GM23338 (cell line): ENCODE results near the gene MCTP1. TPM values are rescaled to one million over a fixed set of nuclear protein-coding genes. Genes with fewer than 3 reads are reported as not detected.

Source experiments
- ATAC-seq: fragments of 200-7000 bp; cut with Tn5 transposase; 3 replicates; pipeline ENCODE4 v1.9.1; 2020
- DNase-seq: peaks from one replicate; pipeline ENCODE4 v3.0.0-alpha.2; 2015; ENCODE audit warnings: low spot score
- H2AFZ ChIP-seq: fragments of 200-600 bp; sonication (generic); 2 replicates; pipeline ENCODE4 v1.8.0; 2016; ENCODE audit warnings: antibody characterized with exemption, mild to moderate bottlenecking, moderate library complexity
- H3F3A ChIP-seq: fragments of 200-600 bp; sonication (generic); replicated peaks from 2 replicates; pipeline ENCODE4 v1.8.0; 2017; ENCODE audit warnings: antibody characterized with exemption, mixed run types, low read depth
- H3K27ac ChIP-seq: fragments of 200-600 bp; sonication (generic); 2 replicates; pipeline ENCODE4 v1.6.1; 2016; ENCODE audit warnings: low read depth
- H3K27me3 ChIP-seq: fragments of 200-600 bp; sonication (generic); 2 replicates; pipeline ENCODE4 v1.8.0; 2016; ENCODE audit warnings: mild to moderate bottlenecking, mixed run types, moderate library complexity; ENCODE audit not compliant: insufficient read depth
- H3K36me3 ChIP-seq: fragments of 200-600 bp; sonication (generic); 2 replicates; pipeline ENCODE4 v1.8.0; 2016; ENCODE audit warnings: mild to moderate bottlenecking; ENCODE audit not compliant: insufficient read depth
- H3K4me1 ChIP-seq: fragments of 200-600 bp; sonication (generic); 2 replicates; pipeline ENCODE4 v1.8.0; 2016; ENCODE audit warnings: mild to moderate bottlenecking, moderate library complexity; ENCODE audit not compliant: insufficient read depth
- H3K4me2 ChIP-seq: fragments of 200-600 bp; sonication (generic); 2 replicates; pipeline ENCODE4 v1.7.1; 2017; ENCODE audit warnings: mixed run types
- H3K4me3 ChIP-seq: fragments of 200-600 bp; sonication (generic); 2 replicates; pipeline ENCODE4 v1.6.1; 2016; ENCODE audit warnings: mixed run types
- H3K79me2 ChIP-seq: fragments of 200-600 bp; sonication (generic); replicated peaks from 2 replicates; pipeline ENCODE4 v1.8.0; 2017; ENCODE audit warnings: mild to moderate bottlenecking; ENCODE audit not compliant: insufficient read depth
- H3K9me2 ChIP-seq: fragments of 200-600 bp; sonication (generic); 2 replicates; pipeline ENCODE4 v1.8.0; 2017; ENCODE audit not compliant: insufficient read depth
- H4K20me1 ChIP-seq: fragments of 200-600 bp; sonication (generic); replicated peaks from 2 replicates; pipeline ENCODE4 v1.8.0; 2017; ENCODE audit warnings: mild to moderate bottlenecking; ENCODE audit not compliant: insufficient read depth
- H3K27ac Mint-ChIP-seq: 2 replicates; pipeline ENCODE4 v1.8.0; 2020; ENCODE audit warnings: inconsistent platforms, mild to moderate bottlenecking, moderate library complexity, mixed read lengths
- H3K27me3 Mint-ChIP-seq: 3 replicates; pipeline ENCODE4 v1.8.0; 2022; ENCODE audit warnings: low read depth, mild to moderate bottlenecking, moderate library complexity, mixed read lengths, inconsistent platforms; ENCODE audit not compliant: insufficient read depth, poor library complexity
- H3K36me3 Mint-ChIP-seq: 3 replicates; pipeline ENCODE4 v1.8.0; 2021; ENCODE audit warnings: low read depth, mild to moderate bottlenecking, inconsistent platforms, moderate library complexity, mixed read lengths
- H3K4me1 Mint-ChIP-seq: 3 replicates; pipeline ENCODE4 v1.8.0; 2020; ENCODE audit warnings: mild to moderate bottlenecking, inconsistent platforms, mixed read lengths
- H3K4me3 Mint-ChIP-seq: 3 replicates; pipeline ENCODE4 v1.8.0; 2021; ENCODE audit warnings: moderate library complexity, mild to moderate bottlenecking, inconsistent platforms, mixed read lengths
- H3K9me3 Mint-ChIP-seq: 3 replicates; pipeline ENCODE4 v1.8.0; 2020; ENCODE audit warnings: moderate library complexity, mild to moderate bottlenecking, inconsistent platforms, mixed read lengths
- CREB1 ChIP-seq: fragments of 250-450 bp; sonication (Bioruptor Pico); IDR thresholded peaks from 2 replicates; pipeline ENCODE4 v1.5.0; 2020; ENCODE audit warnings: low read depth, mild to moderate bottlenecking, moderate library complexity
- EZH2 ChIP-seq: fragments of 200-600 bp; sonication (generic); IDR thresholded peaks from one replicate; pipeline ENCODE4 v1.8.0; 2017; ENCODE audit warnings: antibody characterized with exemption, mild to moderate bottlenecking, low read depth; ENCODE audit not compliant: unreplicated experiment
- EZH2phosphoT487 ChIP-seq: fragments of 200-600 bp; sonication (generic); IDR thresholded peaks from one replicate; pipeline ENCODE4 v1.8.1; 2018; ENCODE audit warnings: antibody characterized with exemption; ENCODE audit not compliant: unreplicated experiment
- JUNB ChIP-seq: IDR thresholded peaks from one replicate; pipeline ENCODE4 v1.6.1; 2016; ENCODE audit warnings: antibody characterized with exemption; ENCODE audit not compliant: unreplicated experiment
- NANOG ChIP-seq: IDR thresholded peaks from 2 replicates; pipeline ENCODE4 v1.6.1; 2016; ENCODE audit warnings: antibody characterized with exemption, borderline replicate concordance
- POLR2AphosphoS5 ChIP-seq: IDR thresholded peaks from 2 replicates; pipeline ENCODE4 v1.6.1; 2016; ENCODE audit warnings: antibody characterized with exemption, low read depth
- STAT1 ChIP-seq: IDR thresholded peaks from one replicate; pipeline ENCODE4 v1.6.1; 2016; ENCODE audit warnings: antibody characterized with exemption; ENCODE audit not compliant: unreplicated experiment
- ZNF114 ChIP-seq: fragments of 250-450 bp; sonication (Bioruptor Pico); IDR thresholded peaks from 2 replicates; pipeline ENCODE4 v1.5.0; 2020; ENCODE audit warnings: mild to moderate bottlenecking, moderate library complexity
- ZNF331 ChIP-seq: fragments of 250-450 bp; sonication (Bioruptor Pico); IDR thresholded peaks from 2 replicates; pipeline ENCODE4 v1.5.0; 2020; ENCODE audit warnings: low read depth, mild to moderate bottlenecking, moderate library complexity
- polyA plus RNA-seq: library from polyadenylated mRNA; unstranded; fragments of >200 nt; fragmentation: Nextera tagmentation; extraction: Ambion mirVana; gene quantifications from 2 replicates; pipeline ENCODE4 v1.2.1, GENCODE V29; 2016
- total RNA-seq: library from RNA; depleted of rRNA; stranded (reverse); fragments of >200 nt; shearing (Covaris generic); gene quantifications from 2 replicates; pipeline ENCODE4 v1.2.3, GENCODE V29; 2014
- TF ChIP-seq, protein P1 (sequence below), 2 experiments: fragments of 200-600 bp in 1 of 2; sonication (generic) in 1 of 2; conservative IDR thresholded peaks; 2 replicates each; pipeline versions ENCODE4 v1.5.1 to v1.6.1; 2016 to 2017; ENCODE audit warnings: antibody characterized with exemption in 2 of 2, low read depth in 2 of 2, mild to moderate bottlenecking in 2 of 2, moderate library complexity in 1 of 2
- TF ChIP-seq, protein P2 (sequence below): IDR thresholded peaks from one replicate; pipeline ENCODE4 v1.6.1; 2018; ENCODE audit warnings: antibody characterized with exemption; ENCODE audit not compliant: unreplicated experiment
- TF ChIP-seq, protein P3 (sequence below): IDR thresholded peaks from 2 replicates; pipeline ENCODE4 v1.6.1; 2016; ENCODE audit warnings: antibody characterized with exemption
- TF ChIP-seq, protein P4 (sequence below): fragments of 250-450 bp; sonication (Bioruptor Pico); IDR thresholded peaks from 2 replicates; pipeline ENCODE4 v1.5.0; 2020; ENCODE audit warnings: mild to moderate bottlenecking, moderate library complexity

Gene MCTP1
- total and polyA plus RNA-seq, 2 experiments from 2014 or later: 3.7 to 4.2 TPM

DNA sequence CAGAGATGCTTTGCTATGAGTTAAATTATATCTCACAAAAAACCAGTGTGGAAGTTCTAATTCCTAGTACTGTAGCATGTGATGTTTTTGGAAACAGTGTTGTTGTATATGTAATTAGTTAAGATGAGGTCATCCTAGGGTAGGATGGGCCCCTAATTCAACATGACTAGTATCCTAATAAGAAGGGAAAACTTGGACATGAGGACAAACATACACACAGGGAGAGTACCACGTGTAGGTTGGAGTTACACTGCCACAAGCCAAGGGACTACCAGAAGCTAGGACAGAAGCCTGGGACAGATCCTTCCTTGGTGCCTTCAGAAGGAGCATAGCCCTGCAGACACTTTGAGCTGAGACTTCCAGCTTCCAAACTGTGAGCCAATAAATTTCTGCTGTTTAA, 234.2 kb downstream of the MCTP1 start:
- H3K27ac Mint-ChIP-seq: no peak overlapping the region
- Histone ChIP-seq H2AFZ (no peak overlapping the region), H3F3A (no peaks in the 10 kb centered on the region), H3K36me3 (no peaks in the 10 kb centered on the region), H3K9me2 (no peaks in the 10 kb centered on the region), H3K79me2 (no peaks in the 10 kb centered on the region), H4K20me1 (no peaks in the 10 kb centered on the region), H3K4me1 (no peaks in the 10 kb centered on the region), H3K27me3 (no peaks in the 10 kb centered on the region), H3K4me2 (no peak overlapping the region), H3K4me3 (no peak overlapping the region), H3K27ac (no peak overlapping the region)
- H3K4me1 Mint-ChIP-seq: no peaks in the 10 kb centered on the region
- no peak overlapping the region for H3K4me3 Mint-ChIP-seq
- ATAC-seq (no peak), DNase-seq (no peak)
- no peaks in the 10 kb centered on the region for H3K36me3 Mint-ChIP-seq
- no peaks in the 10 kb centered on the region for H3K9me3 Mint-ChIP-seq
- peaks cover 3% of the 10 kb centered on the region for H3K27me3 Mint-ChIP-seq
- TF ChIP-seq, protein P1, sequence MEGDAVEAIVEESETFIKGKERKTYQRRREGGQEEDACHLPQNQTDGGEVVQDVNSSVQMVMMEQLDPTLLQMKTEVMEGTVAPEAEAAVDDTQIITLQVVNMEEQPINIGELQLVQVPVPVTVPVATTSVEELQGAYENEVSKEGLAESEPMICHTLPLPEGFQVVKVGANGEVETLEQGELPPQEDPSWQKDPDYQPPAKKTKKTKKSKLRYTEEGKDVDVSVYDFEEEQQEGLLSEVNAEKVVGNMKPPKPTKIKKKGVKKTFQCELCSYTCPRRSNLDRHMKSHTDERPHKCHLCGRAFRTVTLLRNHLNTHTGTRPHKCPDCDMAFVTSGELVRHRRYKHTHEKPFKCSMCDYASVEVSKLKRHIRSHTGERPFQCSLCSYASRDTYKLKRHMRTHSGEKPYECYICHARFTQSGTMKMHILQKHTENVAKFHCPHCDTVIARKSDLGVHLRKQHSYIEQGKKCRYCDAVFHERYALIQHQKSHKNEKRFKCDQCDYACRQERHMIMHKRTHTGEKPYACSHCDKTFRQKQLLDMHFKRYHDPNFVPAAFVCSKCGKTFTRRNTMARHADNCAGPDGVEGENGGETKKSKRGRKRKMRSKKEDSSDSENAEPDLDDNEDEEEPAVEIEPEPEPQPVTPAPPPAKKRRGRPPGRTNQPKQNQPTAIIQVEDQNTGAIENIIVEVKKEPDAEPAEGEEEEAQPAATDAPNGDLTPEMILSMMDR (conservative IDR thresholded peaks at IDR 0.05; ENCODE audit: low read depth in 2 of 2): no peak
- TF ChIP-seq, protein P2, sequence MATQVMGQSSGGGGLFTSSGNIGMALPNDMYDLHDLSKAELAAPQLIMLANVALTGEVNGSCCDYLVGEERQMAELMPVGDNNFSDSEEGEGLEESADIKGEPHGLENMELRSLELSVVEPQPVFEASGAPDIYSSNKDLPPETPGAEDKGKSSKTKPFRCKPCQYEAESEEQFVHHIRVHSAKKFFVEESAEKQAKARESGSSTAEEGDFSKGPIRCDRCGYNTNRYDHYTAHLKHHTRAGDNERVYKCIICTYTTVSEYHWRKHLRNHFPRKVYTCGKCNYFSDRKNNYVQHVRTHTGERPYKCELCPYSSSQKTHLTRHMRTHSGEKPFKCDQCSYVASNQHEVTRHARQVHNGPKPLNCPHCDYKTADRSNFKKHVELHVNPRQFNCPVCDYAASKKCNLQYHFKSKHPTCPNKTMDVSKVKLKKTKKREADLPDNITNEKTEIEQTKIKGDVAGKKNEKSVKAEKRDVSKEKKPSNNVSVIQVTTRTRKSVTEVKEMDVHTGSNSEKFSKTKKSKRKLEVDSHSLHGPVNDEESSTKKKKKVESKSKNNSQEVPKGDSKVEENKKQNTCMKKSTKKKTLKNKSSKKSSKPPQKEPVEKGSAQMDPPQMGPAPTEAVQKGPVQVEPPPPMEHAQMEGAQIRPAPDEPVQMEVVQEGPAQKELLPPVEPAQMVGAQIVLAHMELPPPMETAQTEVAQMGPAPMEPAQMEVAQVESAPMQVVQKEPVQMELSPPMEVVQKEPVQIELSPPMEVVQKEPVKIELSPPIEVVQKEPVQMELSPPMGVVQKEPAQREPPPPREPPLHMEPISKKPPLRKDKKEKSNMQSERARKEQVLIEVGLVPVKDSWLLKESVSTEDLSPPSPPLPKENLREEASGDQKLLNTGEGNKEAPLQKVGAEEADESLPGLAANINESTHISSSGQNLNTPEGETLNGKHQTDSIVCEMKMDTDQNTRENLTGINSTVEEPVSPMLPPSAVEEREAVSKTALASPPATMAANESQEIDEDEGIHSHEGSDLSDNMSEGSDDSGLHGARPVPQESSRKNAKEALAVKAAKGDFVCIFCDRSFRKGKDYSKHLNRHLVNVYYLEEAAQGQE: no peak
- TF ChIP-seq STAT1: no peak
- no peak for TF ChIP-seq EZH2phosphoT487
- TF ChIP-seq POLR2AphosphoS5: no peak
- TF ChIP-seq JUNB: no peak
- no peak for TF ChIP-seq ZNF331 (CRISPR knock-in tag)
- TF ChIP-seq, protein P3, sequence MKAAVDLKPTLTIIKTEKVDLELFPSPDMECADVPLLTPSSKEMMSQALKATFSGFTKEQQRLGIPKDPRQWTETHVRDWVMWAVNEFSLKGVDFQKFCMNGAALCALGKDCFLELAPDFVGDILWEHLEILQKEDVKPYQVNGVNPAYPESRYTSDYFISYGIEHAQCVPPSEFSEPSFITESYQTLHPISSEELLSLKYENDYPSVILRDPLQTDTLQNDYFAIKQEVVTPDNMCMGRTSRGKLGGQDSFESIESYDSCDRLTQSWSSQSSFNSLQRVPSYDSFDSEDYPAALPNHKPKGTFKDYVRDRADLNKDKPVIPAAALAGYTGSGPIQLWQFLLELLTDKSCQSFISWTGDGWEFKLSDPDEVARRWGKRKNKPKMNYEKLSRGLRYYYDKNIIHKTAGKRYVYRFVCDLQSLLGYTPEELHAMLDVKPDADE: no peak
- TF ChIP-seq ZNF114 (CRISPR knock-in tag): no peak
- no peak for TF ChIP-seq EZH2
- TF ChIP-seq, protein P4, sequence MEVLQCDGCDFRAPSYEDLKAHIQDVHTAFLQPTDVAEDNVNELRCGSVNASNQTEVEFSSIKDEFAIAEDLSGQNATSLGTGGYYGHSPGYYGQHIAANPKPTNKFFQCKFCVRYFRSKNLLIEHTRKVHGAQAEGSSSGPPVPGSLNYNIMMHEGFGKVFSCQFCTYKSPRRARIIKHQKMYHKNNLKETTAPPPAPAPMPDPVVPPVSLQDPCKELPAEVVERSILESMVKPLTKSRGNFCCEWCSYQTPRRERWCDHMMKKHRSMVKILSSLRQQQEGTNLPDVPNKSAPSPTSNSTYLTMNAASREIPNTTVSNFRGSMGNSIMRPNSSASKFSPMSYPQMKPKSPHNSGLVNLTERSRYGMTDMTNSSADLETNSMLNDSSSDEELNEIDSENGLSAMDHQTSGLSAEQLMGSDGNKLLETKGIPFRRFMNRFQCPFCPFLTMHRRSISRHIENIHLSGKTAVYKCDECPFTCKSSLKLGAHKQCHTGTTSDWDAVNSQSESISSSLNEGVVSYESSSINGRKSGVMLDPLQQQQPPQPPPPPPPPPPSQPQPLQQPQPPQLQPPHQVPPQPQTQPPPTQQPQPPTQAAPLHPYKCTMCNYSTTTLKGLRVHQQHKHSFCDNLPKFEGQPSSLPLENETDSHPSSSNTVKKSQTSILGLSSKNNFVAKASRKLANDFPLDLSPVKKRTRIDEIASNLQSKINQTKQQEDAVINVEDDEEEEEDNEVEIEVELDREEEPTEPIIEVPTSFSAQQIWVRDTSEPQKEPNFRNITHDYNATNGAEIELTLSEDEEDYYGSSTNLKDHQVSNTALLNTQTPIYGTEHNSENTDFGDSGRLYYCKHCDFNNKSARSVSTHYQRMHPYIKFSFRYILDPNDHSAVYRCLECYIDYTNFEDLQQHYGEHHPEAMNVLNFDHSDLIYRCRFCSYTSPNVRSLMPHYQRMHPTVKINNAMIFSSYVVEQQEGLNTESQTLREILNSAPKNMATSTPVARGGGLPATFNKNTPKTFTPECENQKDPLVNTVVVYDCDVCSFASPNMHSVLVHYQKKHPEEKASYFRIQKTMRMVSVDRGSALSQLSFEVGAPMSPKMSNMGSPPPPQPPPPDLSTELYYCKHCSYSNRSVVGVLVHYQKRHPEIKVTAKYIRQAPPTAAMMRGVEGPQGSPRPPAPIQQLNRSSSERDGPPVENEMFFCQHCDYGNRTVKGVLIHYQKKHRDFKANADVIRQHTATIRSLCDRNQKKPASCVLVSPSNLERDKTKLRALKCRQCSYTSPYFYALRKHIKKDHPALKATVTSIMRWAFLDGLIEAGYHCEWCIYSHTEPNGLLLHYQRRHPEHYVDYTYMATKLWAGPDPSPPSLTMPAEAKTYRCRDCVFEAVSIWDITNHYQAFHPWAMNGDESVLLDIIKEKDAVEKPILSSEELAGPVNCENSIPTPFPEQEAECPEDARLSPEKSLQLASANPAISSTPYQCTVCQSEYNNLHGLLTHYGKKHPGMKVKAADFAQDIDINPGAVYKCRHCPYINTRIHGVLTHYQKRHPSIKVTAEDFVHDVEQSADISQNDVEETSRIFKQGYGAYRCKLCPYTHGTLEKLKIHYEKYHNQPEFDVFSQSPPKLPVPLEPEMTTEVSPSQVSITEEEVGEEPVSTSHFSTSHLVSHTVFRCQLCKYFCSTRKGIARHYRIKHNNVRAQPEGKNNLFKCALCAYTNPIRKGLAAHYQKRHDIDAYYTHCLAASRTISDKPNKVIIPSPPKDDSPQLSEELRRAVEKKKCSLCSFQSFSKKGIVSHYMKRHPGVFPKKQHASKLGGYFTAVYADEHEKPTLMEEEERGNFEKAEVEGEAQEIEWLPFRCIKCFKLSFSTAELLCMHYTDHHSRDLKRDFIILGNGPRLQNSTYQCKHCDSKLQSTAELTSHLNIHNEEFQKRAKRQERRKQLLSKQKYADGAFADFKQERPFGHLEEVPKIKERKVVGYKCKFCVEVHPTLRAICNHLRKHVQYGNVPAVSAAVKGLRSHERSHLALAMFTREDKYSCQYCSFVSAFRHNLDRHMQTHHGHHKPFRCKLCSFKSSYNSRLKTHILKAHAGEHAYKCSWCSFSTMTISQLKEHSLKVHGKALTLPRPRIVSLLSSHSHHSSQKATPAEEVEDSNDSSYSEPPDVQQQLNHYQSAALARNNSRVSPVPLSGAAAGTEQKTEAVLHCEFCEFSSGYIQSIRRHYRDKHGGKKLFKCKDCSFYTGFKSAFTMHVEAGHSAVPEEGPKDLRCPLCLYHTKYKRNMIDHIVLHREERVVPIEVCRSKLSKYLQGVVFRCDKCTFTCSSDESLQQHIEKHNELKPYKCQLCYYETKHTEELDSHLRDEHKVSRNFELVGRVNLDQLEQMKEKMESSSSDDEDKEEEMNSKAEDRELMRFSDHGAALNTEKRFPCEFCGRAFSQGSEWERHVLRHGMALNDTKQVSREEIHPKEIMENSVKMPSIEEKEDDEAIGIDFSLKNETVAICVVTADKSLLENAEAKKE (CRISPR knock-in tag): no peak
- no peak for TF ChIP-seq CREB1 (CRISPR knock-in tag)
- TF ChIP-seq NANOG: no peak
